HCT116 (cell line): Measurements from ENCODE around the gene TUBB1. TPM values are rescaled to one million over a fixed set of nuclear protein-coding genes. Genes with fewer than 3 reads are reported as not detected.

ENCODE experiments used
- ATAC-seq: fragments of 200-7000 bp; cut with Tn5 transposase; 2 replicates; pipeline ENCODE4 v1.9.1; 2020; ENCODE audit warnings: mild to moderate bottlenecking, moderate library complexity
- BruUV-seq: library from RNA; stranded (reverse); fragments of 400-500 nt; replicated peaks from 2 replicates; lab custom pipeline; 2021; lab: Mats Ljungman, UMichigan
- CTCF ChIA-PET: fragments of 300-600 bp; sonication (Branson Sonifier 250); formaldehyde crosslinking; loops from one replicate; lab custom pipeline; 2021; ENCODE audit warnings: antibody characterized with exemption; lab: Charles Lee
- POLR2A ChIA-PET: fragments of 300-600, 350-600 bp; sonication (Branson Sonifier 250); formaldehyde crosslinking; loops from one replicate; lab custom pipeline; 2021; ENCODE audit warnings: antibody characterized with exemption; lab: Charles Lee
- RAD21 ChIA-PET, 2 experiments: fragments of 300-600 bp; sonication (Branson Sonifier 250); formaldehyde crosslinking; loops; one replicate each; lab custom pipeline; 2023; ENCODE audit warnings: low total read pairs in 2 of 2; ENCODE audit not compliant: uncharacterized antibody in 2 of 2, unreplicated experiment in 2 of 2, low non-redundant PET in 1 of 2; lab: Charles Lee
- DNase-seq: peaks from one replicate; pipeline ENCODE4 v3.0.0-alpha.2; 2010; ENCODE audit warnings: low read depth, low spot score
- H2AFZ ChIP-seq: fragments of 200-600 bp; shearing (Covaris generic), sonication (generic); 2 replicates; pipeline ENCODE4 v1.6.1; 2017; ENCODE audit warnings: low read depth, mixed run types, mixed read lengths, antibody characterized with exemption, low read length; ENCODE audit not compliant: poor library complexity, severe bottlenecking
- H3K27ac ChIP-seq: 2 replicates; pipeline ENCODE4 v1.5.1; 2012; ENCODE audit warnings: low read depth, low read length
- H3K27me3 ChIP-seq: fragments of 200-600 bp; sonication (generic); 2 replicates; pipeline ENCODE4 v1.6.1; 2016; ENCODE audit warnings: mixed run types, low read length, mixed read lengths; ENCODE audit not compliant: insufficient read depth
- H3K36me3 ChIP-seq, 2 experiments: fragments of 200-500 bp in 1 of 2; fragments of 200-600 bp in 1 of 2; sonication (Bioruptor generic) in 1 of 2; sonication (generic) in 1 of 2; 2 replicates each; pipeline versions ENCODE4 v1.5.1 to v1.6.1; 2014 to 2016; ENCODE audit warnings: low read length in 2 of 2, inconsistent platforms in 1 of 2, mixed read lengths in 1 of 2, mixed run types in 1 of 2; ENCODE audit not compliant: insufficient read depth in 2 of 2, control insufficient read depth in 1 of 2
- H3K4me1 ChIP-seq, 2 experiments: fragments of 200-600 bp in 1 of 2; sonication (generic) in 1 of 2; 2 replicates each; pipeline versions ENCODE4 v1.5.1 to v1.6.1; 2012 to 2017; ENCODE audit warnings: low read length in 2 of 2, inconsistent platforms in 1 of 2, mild to moderate bottlenecking in 1 of 2, mixed read lengths in 1 of 2, mixed run types in 1 of 2, moderate library complexity in 1 of 2; ENCODE audit not compliant: insufficient read depth in 2 of 2, control insufficient read depth in 1 of 2
- H3K4me2 ChIP-seq: fragments of 200-600 bp; sonication (generic); 2 replicates; pipeline ENCODE4 v1.6.1; 2017; ENCODE audit warnings: mixed run types, low read length, mixed read lengths
- H3K4me3 ChIP-seq, 2 experiments: fragments of 200-600 bp in 1 of 2; sonication (generic) in 1 of 2; replicated peaks in 1 of 2; 2 replicates each; pipeline ENCODE4 v1.5.1; 2011 to 2016; ENCODE audit warnings: low read length in 2 of 2, control low read depth in 1 of 2, low read depth in 1 of 2, mild to moderate bottlenecking in 1 of 2, mixed read lengths in 1 of 2, mixed run types in 1 of 2
- H3K79me2 ChIP-seq: fragments of 200-600 bp; sonication (generic); 2 replicates; pipeline ENCODE4 v1.6.1; 2017; ENCODE audit warnings: mild to moderate bottlenecking, mixed run types, low read length, moderate library complexity, mixed read lengths; ENCODE audit not compliant: insufficient read depth
- H3K9ac ChIP-seq: fragments of 200-600 bp; sonication (generic); 2 replicates; pipeline ENCODE4 v1.6.1; 2016; ENCODE audit warnings: low read length, mixed read lengths
- H3K9me2 ChIP-seq: fragments of 200-600 bp; sonication (generic), shearing (Covaris generic); 2 replicates; pipeline ENCODE4 v1.6.1; 2017; ENCODE audit warnings: mixed run types, mild to moderate bottlenecking, moderate library complexity; ENCODE audit not compliant: insufficient read depth
- H3K9me3 ChIP-seq, 2 experiments: fragments of 200-500 bp in 1 of 2; fragments of 200-600 bp in 1 of 2; sonication (Bioruptor generic) in 1 of 2; sonication (generic) in 1 of 2; 2 replicates each; pipeline ENCODE4 v1.6.1; 2014 to 2017; ENCODE audit warnings: low read length in 2 of 2, mixed read lengths in 2 of 2, inconsistent platforms in 1 of 2, low read depth in 1 of 2, mild to moderate bottlenecking in 1 of 2, mixed run types in 1 of 2, moderate library complexity in 1 of 2; ENCODE audit not compliant: control insufficient read depth in 1 of 2, insufficient read depth in 1 of 2
- H4K20me1 ChIP-seq: fragments of 200-600 bp; sonication (generic), shearing (Covaris generic); 2 replicates; pipeline ENCODE4 v1.6.1; 2017; ENCODE audit warnings: mixed run types, mild to moderate bottlenecking, moderate library complexity; ENCODE audit not compliant: insufficient read depth
- ATF3 ChIP-seq: IDR thresholded peaks from 2 replicates; pipeline ENCODE4 v1.6.1; 2012
- CBX3 ChIP-seq: IDR thresholded peaks from 2 replicates; pipeline ENCODE4 v1.6.1; 2012; ENCODE audit warnings: low read depth
- CEBPB ChIP-seq: IDR thresholded peaks from 2 replicates; pipeline ENCODE4 v1.6.1; 2012; ENCODE audit warnings: low read depth
- CTCF ChIP-seq, 3 experiments: fragments of 200-600 bp in 1 of 3; sonication (generic) in 1 of 3; IDR thresholded peaks in 2 of 3; conservative IDR thresholded peaks in 1 of 3; 2 replicates each; pipeline ENCODE4 v1.5.1; 2012 to 2017; ENCODE audit warnings: low read depth in 2 of 3, low read length in 2 of 3, antibody characterized with exemption in 1 of 3, borderline replicate concordance in 1 of 3, control low read depth in 1 of 3, mild to moderate bottlenecking in 1 of 3, mixed read lengths in 1 of 3, mixed run types in 1 of 3, moderate library complexity in 1 of 3; ENCODE audit not compliant: insufficient read depth in 1 of 3
- EGR1 ChIP-seq: IDR thresholded peaks from 2 replicates; pipeline ENCODE4 v1.6.1; 2012; ENCODE audit warnings: low read depth
- ELF1 ChIP-seq: IDR thresholded peaks from 2 replicates; pipeline ENCODE4 v1.6.1; 2012; ENCODE audit warnings: low read depth, borderline replicate concordance
- EZH2 ChIP-seq: fragments of 200-600 bp; sonication (generic); IDR thresholded peaks from 2 replicates; pipeline ENCODE4 v1.6.1; 2017; ENCODE audit warnings: antibody characterized with exemption, mixed run types
- EZH2phosphoT487 ChIP-seq: fragments of 200-600 bp; IDR thresholded peaks from 2 replicates; pipeline ENCODE4 v1.6.1; 2018; ENCODE audit warnings: antibody characterized with exemption, borderline replicate concordance
- FOSL1 ChIP-seq: IDR thresholded peaks from 2 replicates; pipeline ENCODE4 v1.6.1; 2012; ENCODE audit warnings: low read depth
- JUND ChIP-seq: IDR thresholded peaks from 2 replicates; pipeline ENCODE4 v1.6.1; 2012
- MAX ChIP-seq: IDR thresholded peaks from 2 replicates; pipeline ENCODE4 v1.6.1; 2012
- POLR2A ChIP-seq: IDR thresholded peaks from 2 replicates; pipeline ENCODE4 v1.7.0; 2011; ENCODE audit warnings: borderline replicate concordance; ENCODE audit not compliant: insufficient read depth, insufficient read length; ENCODE audit errors: extremely low read depth
- POLR2AphosphoS5 ChIP-seq: IDR thresholded peaks from 2 replicates; pipeline ENCODE4 v1.6.1; 2011; ENCODE audit warnings: mild to moderate bottlenecking, low read depth, low read length, moderate library complexity
- RAD21 ChIP-seq: IDR thresholded peaks from 2 replicates; pipeline ENCODE4 v1.6.1; 2012; ENCODE audit warnings: low read depth, mild to moderate bottlenecking
- SIN3A ChIP-seq: IDR thresholded peaks from 2 replicates; pipeline ENCODE4 v1.6.1; 2012; ENCODE audit warnings: low read depth
- SP1 ChIP-seq: IDR thresholded peaks from 2 replicates; pipeline ENCODE4 v1.6.1; 2012; ENCODE audit warnings: low read depth
- SRF ChIP-seq: IDR thresholded peaks from 2 replicates; pipeline ENCODE4 v1.6.1; 2012; ENCODE audit warnings: low read depth
- TCF7L2 ChIP-seq: IDR thresholded peaks from 2 replicates; pipeline ENCODE4 v1.7.0; 2011; ENCODE audit warnings: borderline replicate concordance, inconsistent platforms; ENCODE audit not compliant: insufficient read depth, insufficient read length; ENCODE audit errors: extremely low read depth
- YY1 ChIP-seq: IDR thresholded peaks from 2 replicates; pipeline ENCODE4 v1.6.1; 2011; ENCODE audit warnings: low read length, low read depth, moderate library complexity, mild to moderate bottlenecking; ENCODE audit not compliant: insufficient replicate concordance; ENCODE audit errors: extremely low read depth
- ZBTB33 ChIP-seq: IDR thresholded peaks from 2 replicates; pipeline ENCODE4 v1.6.1; 2011; ENCODE audit warnings: mild to moderate bottlenecking, low read length, moderate library complexity; ENCODE audit not compliant: insufficient replicate concordance; ENCODE audit errors: extremely low read depth
- ZFX ChIP-seq: fragments of 450-650 bp; IDR thresholded peaks from 2 replicates; pipeline ENCODE4 v1.6.1; 2017
- ZNF274 ChIP-seq: fragments of 200-500 bp; sonication (Bioruptor generic); IDR thresholded peaks from 2 replicates; pipeline ENCODE4 v1.6.1; 2014; ENCODE audit warnings: mild to moderate bottlenecking, low read depth, low read length, inconsistent platforms
- intact Hi-C: fragments of 100-400 bp; cut with micrococcal nuclease; formaldehyde crosslinking; loops from 2 replicates; pipeline ENCODE4 v1.10.0; 2022
- total RNA-seq: library from RNA; stranded (reverse); gene quantifications from one replicate; pipeline ENCODE4 v1.2.1, GENCODE V29; 2021; ENCODE audit not compliant: unreplicated experiment

The TUBB1 gene
- total RNA-seq, 1 experiment from 2014 or later, result not detected

GRCh38 chr20:59042151-59042795 is 23.0 kb downstream of the TUBB1 start, which contains the start of gene PRELID3B:
Gene PRELID3B (minus strand): TSS chr20:59042786. CDS start chr20:59042730, 56 bp downstream.
- Histone ChIP-seq H3K9me3 (no peaks in the 10 kb centered on the region), H3K27me3 (no peaks in the 10 kb centered on the region), H3K9ac (peak within 1 kb of the TSS; percentile 84), H3K4me3 (peak within 1 kb of the TSS; percentile 82 to 84), H3K4me2 (peak within 1 kb of the TSS; percentile 94), H3K27ac (peak within 1 kb of the TSS; percentile 83), H2AFZ (peak within 1 kb of the TSS; percentile 25), H3K9me2 (no peaks in the 10 kb centered on the region), H3K36me3 (peaks cover 10 to 26% of the 10 kb centered on the region in 2 experiments), H4K20me1 (no peaks in the 10 kb centered on the region), H3K4me1 (peaks cover 15 to 24% of the 10 kb centered on the region in 2 experiments), H3K79me2 (peaks cover 53% of the 10 kb centered on the region)
- ATAC-seq (peak; percentile 47), DNase-seq (no peak)
- POLR2A ChIA-PET, result interaction anchor here (0.7 to 3.0 kb wide), 3 partner anchors 10 to 17 kb away, joined by 3 to 13 read pairs (median 5); partner anchors contain the start of gene ATP5F1E
- CTCF ChIA-PET, result interaction anchor here (1.6 kb wide), 1 partner anchor 9 kb away, joined by 8 read pairs; no protein-coding TSS in a partner anchor
- intact Hi-C loops, result no loop called here
- RAD21 ChIA-PET, result no interaction called here
- BruUV-seq, result no TSS peak
- no peak for TF ChIP-seq ZNF274
- peak; percentile 98 for TF ChIP-seq ZFX
- no peak for TF ChIP-seq POLR2A
- TF ChIP-seq ZBTB33, result no peak
- TF ChIP-seq FOSL1, result no peak
- TF ChIP-seq MAX, result peak; percentile 26; the same call in 1 of the 2 replicates
- TF ChIP-seq EZH2phosphoT487, result no peak
- TF ChIP-seq CTCF (IDR thresholded peaks at IDR 0.05 in 2 of 3, conservative IDR thresholded peaks at IDR 0.05 in 1 of 3; ENCODE audit: borderline replicate concordance in 1 of 3, insufficient read depth in 1 of 3, low read depth in 2 of 3, low read length in 2 of 3), result no peak
- no peak for TF ChIP-seq ATF3
- no peak for TF ChIP-seq CEBPB
- no peak for TF ChIP-seq JUND
- TF ChIP-seq EZH2, result no peak
- no peak for TF ChIP-seq TCF7L2
- TF ChIP-seq EGR1, result no peak
- TF ChIP-seq ELF1, result no peak
- TF ChIP-seq POLR2AphosphoS5, result peak; percentile 77
- TF ChIP-seq CBX3, result no peak
- TF ChIP-seq SP1, result no peak
- TF ChIP-seq SRF, result no peak
- no peak for TF ChIP-seq RAD21
- TF ChIP-seq SIN3A, result 0 out of 2 replicates have a peak, but pooled peaks have one; percentile 3
- no peak for TF ChIP-seq YY1
